ENCODE measurements around the gene ZNF565.

GRCh38 chr19:36252047-36252446 is 37.6 kb upstream of the ZNF565 start:
- TF ChIP-seq EZH2phosphoT487 (IDR thresholded peaks at IDR 0.05; ENCODE audit: insufficient read depth, low read depth): no peak
- TF ChIP-seq EZH2 (IDR thresholded peaks at IDR 0.05; ENCODE audit: insufficient read depth, poor library complexity, severe bottlenecking): no peak

Measured in GM23248 (cell line).